GM18519 (cell line): Measurements from ENCODE around the gene VASP.
A peak's percentile ranks its signal among the peaks of the same experiment; 100 is the strongest.

ENCODE experiments used
- ATAC-seq: cut with Tn5 transposase; IDR thresholded peaks from one replicate; pipeline ENCODE4 v1.9.1; 2021; ENCODE audit warnings: mild to moderate bottlenecking, moderate library complexity; ENCODE audit not compliant: unreplicated experiment, low FRiP score

VASP gene

GRCh38 chr19:45506989-45507871 lies at the start of gene VASP:
Gene VASP (plus strand): TSS chr19:45507479. CDS start chr19:45507772, 293 bp downstream.
- ATAC-seq: peak; percentile 31

GRCh38 chr19:45457776-45458175 lies 49.5 kb upstream of the VASP start:
- ATAC-seq: no peak

DNA sequence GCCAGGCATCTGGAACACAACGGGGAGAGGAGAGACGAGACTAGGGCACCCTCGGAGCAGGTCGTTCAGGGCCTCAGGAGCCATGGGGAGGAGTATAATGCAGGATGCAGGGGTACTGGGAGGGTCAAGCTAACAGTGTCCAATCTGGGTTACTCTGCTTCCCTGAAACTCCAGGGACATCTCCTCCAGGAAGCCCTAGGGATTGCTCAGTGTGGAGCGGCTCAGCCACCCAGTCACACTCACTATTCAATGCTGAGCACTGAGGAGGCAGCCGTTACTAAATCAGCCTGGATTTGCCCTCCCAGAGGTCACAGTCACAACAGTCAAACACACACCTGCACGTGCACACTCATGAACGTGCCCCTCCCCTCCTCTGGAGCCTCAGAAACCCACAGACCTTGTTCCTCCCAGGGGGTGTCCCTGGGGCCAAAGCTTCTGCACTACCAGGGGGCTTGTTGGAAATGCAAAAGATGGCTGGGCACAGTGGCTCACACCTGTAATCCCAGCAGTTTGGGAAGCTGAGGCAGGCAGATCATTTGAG lies 46.4 kb upstream of the VASP start:
- no peak for ATAC-seq

GRCh38 chr19:45462174-45462573 lies 45.1 kb upstream of the VASP start:
- no peak for ATAC-seq

DNA sequence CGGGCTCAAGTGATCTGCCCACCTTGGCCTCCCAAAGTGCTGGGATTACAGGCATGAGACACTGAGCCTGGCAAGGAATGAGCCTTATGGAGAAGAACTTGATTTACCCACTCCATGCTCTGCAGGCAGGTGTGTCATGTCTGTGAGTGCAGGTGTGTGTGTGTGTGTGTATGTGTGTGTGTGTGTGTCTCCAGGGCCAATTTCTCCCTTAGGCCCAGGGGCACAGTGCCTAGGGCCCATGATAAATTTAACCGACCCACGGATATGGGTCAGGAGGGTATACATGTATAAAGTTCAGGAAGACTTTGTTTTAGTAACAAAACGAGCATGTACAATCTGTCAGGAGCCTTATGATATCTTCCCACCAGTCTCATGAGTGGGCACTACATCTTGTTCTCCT lies 44.0 kb upstream of the VASP start:
- no peak for ATAC-seq

GRCh38 chr19:45464274-45464673 lies 43.0 kb upstream of the VASP start:
- ATAC-seq: no peak

DNA sequence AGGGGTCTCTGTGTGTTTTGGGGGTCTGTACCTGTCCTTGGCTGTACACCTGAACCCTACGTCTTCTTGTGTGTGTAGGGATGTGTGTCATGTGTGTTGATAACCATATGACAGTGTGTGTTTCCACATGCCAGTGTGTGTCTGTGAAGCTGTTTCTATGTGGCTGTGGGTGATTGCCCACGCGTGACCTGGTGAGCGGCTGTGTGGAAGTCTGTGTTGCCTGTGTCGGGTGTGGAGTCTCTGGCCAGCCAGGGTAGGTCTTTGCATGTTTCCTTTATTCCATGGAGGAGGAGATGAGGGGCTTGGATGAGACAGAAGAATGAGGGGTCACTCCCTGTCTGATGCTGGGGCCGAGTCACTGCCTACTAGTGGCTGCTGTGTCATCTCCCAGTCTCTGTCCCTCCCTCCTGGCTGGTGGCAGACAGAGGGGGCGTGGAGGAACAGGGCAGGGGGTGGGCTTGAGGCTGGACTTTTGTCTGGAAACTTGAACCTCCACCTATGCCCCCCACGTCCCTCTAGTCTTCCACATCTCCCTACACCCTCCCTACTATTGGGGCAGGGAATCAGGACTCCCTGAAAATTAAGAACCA lies 42.3 kb upstream of the VASP start:
- no peak for ATAC-seq

DNA sequence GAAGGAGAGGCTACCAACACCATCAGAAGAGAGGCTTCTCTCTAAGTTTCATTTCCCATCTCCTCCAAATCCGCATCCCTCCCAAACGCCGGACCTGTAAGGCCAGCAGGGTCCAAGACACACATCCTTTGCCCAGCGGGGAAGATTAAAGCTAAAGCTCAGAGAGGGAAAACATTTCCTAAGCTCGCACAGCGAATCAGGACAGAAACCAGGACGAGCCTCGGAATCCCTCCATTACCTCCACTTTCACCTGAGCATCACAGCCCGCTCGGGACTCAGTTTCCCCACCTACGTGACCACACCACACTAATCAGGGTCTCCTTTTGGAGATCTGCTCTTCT lies 40.2 kb upstream of the VASP start:
- ATAC-seq: no peak

DNA sequence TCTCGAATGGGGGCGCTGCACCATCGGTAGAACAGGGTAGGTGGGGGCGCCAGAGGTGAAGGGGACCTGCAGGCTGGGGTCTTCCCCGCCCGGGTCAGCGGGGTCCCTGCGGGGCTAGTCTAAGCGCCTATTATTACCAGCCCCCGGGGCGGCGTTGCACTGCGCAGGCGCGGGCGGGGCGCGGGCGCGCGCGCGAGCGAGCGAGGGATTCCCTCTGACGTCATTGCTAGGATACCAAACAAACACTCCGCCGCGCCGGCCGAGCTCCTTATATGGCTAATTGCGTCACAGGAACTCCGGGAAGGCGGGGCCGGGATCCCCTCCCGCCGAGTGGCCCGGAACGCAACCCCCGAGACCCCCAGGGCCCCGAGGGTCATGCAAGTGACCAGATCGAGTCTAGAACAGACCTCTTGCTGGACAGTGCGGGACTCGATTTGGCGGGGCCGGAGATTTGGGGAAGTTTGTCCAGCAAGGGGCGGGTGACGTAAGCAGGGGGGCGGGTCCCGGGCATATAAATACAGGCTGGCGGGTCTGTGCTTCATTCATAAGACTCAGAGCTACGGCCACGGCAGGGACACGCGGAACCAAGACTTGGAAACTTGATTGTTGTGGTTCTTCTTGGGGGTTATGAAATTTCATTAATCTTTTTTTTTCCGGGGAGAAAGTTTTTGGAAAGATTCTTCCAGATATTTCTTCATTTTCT lies 39.7 kb upstream of the VASP start, which contains the start of gene FOSB:
TSS of gene FOSB (plus strand) at position 541 of the 703 bp plus-strand sequence. CDS start 591 bp downstream, outside the sequence.
- ATAC-seq: peak; percentile 31

- ATAC-seq: no peak
These were observed 39.1 kb upstream of the VASP start for GRCh38 chr19:45468159-45468651.

DNA sequence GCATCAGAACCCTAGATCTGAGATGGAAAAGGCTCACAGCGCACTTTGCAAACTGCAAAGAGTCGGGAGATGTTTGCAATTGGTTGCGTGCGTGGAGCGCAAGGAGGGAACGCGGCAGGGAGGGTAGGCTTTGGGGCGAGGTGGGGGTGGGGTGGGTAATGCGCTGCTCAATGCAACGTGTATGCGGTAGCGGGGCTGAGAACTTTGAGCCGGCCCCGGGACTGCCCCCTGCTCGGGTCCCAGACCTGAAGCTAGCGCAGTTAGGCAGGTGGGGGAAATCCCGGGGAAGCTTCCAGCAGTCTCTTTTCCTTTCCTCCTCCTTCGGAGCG lies 38.5 kb upstream of the VASP start:
- ATAC-seq: no peak

DNA sequence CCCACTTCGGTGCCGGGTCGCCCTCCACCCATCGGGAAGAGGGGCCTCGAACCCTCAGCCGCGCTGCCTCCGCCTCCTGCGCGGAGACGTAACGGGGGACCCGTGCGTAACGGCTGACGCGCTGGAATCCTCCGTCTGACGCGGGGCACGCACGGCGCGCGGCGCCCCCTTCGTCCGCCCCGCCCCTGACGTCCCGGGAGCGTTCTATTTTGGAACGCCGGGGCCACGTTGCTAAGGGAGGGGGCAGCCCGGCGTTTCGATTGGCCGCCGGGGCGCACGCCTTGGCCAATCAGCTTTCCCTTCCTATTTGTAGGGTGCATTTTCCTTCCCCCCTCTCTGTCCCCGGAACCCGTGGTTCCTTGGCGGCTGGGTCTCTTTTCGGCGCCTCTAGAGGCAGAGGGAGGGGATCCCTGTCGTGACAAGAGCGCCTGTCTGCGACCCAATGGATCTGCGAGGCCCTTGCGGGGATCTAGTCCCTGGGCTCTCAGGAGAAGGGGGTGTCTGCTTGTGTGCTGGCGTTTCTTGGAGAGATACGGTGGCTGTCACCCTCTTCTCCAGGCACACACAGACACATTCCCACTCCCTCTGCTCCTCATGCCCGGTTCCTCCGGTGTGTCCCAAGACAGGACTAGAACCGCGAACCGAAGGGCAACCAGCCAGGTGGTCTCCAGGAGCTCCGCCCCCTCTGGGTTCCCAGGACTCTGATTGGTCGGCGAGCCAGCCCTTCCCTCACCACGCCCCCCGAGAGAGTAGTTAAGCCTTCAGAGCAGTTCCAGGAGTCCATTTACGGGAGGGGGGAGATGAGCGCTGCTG lies 37.9 kb upstream of the VASP start:
- no peak for ATAC-seq

DNA sequence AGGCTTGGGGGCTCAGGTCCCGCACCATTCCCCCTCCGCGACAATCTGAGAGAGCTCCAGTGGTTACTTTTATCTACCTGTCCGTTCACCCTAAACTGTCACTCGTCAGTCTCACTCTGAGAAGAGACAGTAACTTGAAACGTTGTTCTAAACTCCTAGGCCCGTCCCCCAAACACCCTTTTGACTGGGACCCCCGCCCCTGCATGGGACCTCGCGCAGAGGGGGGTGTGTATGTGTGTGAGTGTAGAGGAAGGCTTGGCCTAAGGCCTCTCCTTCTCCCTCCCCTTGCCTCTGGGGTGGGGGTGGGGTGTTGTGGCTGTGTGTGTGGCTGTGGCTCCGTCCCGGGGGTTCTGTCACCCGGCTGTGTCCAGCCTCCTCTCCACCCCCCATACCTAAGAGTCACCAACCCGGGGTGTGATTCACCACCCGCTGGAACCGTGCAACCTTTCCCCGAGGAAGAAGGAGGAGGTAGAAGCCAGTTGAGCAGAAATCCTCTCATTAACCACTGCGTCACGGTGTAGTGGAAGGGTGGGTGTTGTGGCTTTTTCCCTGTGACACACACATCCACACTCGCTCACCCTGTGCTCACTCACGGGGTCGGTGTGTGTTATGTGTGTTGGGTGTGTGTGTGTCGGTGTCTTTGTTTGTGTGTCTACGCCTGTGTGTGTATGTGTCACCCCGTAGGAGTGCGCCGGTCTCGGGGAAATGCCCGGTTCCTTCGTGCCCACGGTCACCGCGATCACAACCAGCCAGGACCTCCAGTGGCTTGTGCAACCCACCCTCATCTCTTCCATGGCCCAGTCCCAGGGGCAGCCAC lies 37.1 kb upstream of the VASP start:
- no peak for ATAC-seq

DNA sequence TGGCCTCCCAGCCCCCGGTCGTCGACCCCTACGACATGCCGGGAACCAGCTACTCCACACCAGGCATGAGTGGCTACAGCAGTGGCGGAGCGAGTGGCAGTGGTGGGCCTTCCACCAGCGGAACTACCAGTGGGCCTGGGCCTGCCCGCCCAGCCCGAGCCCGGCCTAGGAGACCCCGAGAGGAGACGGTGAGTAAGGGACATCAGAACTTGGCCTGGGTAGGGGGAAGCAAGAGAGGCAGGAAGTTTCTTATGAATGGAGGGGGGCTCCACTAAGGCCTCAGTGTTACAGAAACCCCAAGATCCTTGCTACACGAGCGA lies 36.6 kb upstream of the VASP start:
- no peak for ATAC-seq

- no peak for ATAC-seq
These were observed 36.0 kb upstream of the VASP start for GRCh38 chr19:45471111-45471930.

GRCh38 chr19:45471931-45472562 lies 35.2 kb upstream of the VASP start:
- ATAC-seq: no peak

DNA sequence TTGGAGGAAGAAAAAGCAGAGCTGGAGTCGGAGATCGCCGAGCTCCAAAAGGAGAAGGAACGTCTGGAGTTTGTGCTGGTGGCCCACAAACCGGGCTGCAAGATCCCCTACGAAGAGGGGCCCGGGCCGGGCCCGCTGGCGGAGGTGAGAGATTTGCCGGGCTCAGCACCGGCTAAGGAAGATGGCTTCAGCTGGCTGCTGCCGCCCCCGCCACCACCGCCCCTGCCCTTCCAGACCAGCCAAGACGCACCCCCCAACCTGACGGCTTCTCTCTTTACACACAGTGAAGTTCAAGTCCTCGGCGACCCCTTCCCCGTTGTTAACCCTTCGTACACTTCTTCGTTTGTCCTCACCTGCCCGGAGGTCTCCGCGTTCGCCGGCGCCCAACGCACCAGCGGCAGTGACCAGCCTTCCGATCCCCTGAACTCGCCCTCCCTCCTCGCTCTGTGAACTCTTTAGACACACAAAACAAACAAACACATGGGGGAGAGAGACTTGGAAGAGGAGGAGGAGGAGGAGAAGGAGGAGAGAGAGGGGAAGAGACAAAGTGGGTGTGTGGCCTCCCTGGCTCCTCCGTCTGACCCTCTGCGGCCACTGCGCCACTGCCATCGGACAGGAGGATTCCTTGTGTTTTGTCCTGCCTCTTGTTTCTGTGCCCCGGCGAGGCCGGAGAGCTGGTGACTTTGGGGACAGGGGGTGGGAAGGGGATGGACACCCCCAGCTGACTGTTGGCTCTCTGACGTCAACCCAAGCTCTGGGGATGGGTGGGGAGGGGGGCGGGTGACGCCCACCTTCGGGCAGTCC lies 34.5 kb upstream of the VASP start:
- no peak for ATAC-seq

DNA sequence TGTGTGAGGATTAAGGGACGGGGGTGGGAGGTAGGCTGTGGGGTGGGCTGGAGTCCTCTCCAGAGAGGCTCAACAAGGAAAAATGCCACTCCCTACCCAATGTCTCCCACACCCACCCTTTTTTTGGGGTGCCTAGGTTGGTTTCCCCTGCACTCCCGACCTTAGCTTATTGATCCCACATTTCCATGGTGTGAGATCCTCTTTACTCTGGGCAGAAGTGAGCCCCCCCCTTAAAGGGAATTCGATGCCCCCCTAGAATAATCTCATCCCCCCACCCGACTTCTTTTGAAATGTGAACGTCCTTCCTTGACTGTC lies 34.0 kb upstream of the VASP start:
- ATAC-seq: no peak
